ENCODE results near the gene FBRSL1.
"Not testable (repeated sequence)": the region's sequence is repeated elsewhere in the genome, so short reads cannot be mapped to it uniquely, and the experiment has no call there.

FBRSL1 gene

DNA sequence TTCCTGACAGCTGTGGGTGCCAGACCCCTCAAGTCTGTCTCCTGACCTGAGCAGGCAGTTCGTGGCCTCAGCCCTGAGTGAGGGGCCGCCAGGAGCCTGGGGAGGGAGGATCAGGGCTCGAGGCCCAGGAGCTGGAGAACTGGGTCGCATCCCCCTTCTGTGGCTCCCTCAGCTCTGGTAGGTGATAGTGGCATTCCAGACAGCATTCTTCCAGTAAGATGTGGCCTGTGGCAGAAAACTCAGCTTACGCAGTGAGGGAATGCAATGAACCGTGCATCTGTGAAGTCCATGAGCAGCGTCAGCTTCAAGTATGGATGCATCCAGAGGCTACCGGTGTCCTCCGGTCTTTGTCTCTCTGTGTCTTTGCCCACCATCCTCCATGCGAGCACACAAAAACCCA, 28.4 kb upstream of the FBRSL1 start:
- H3K4me3 ChIP-seq (ENCODE audit: low read depth, low read length): no peak overlapping the region
- DNase-seq (ENCODE audit: low read depth): no peak
- no peak for TF ChIP-seq POLR2A (IDR thresholded peaks at IDR 0.05; ENCODE audit: extremely low read depth, insufficient read length)
- TF ChIP-seq, protein P1, sequence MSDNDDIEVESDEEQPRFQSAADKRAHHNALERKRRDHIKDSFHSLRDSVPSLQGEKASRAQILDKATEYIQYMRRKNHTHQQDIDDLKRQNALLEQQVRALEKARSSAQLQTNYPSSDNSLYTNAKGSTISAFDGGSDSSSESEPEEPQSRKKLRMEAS (IDR thresholded peaks at IDR 0.05; ENCODE audit: low read depth, low read length): no peak
- TF ChIP-seq, protein P2, sequence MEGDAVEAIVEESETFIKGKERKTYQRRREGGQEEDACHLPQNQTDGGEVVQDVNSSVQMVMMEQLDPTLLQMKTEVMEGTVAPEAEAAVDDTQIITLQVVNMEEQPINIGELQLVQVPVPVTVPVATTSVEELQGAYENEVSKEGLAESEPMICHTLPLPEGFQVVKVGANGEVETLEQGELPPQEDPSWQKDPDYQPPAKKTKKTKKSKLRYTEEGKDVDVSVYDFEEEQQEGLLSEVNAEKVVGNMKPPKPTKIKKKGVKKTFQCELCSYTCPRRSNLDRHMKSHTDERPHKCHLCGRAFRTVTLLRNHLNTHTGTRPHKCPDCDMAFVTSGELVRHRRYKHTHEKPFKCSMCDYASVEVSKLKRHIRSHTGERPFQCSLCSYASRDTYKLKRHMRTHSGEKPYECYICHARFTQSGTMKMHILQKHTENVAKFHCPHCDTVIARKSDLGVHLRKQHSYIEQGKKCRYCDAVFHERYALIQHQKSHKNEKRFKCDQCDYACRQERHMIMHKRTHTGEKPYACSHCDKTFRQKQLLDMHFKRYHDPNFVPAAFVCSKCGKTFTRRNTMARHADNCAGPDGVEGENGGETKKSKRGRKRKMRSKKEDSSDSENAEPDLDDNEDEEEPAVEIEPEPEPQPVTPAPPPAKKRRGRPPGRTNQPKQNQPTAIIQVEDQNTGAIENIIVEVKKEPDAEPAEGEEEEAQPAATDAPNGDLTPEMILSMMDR (IDR thresholded peaks at IDR 0.05; ENCODE audit: low read depth, low read length): no peak
- TF ChIP-seq MYC (IDR thresholded peaks at IDR 0.05; ENCODE audit: low read depth, low read length): no peak

DNA sequence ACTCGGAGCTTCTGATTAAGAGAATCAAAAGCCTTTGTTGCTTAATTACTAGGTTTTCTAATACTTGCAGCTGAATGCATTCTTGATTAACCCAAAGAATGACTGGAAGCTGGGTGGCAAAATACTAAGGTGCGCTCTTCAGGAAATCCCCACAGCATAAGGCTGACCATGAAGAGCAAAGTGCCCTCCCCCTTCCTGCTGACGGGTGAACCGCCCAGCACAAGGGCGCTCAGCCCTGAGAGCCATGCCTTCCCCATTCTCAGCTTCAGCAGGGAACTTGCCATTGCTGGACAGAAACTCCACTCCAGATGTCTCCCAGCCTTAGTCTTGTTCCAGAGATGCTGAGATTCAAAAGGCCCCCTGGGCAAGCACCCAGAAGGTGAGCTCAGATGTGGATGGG, 27.2 kb upstream of the FBRSL1 start:
- DNase-seq (ENCODE audit: low read depth): no peak
- no peak overlapping the region for H3K4me3 ChIP-seq (ENCODE audit: low read depth, low read length)
- TF ChIP-seq POLR2A (IDR thresholded peaks at IDR 0.05; ENCODE audit: extremely low read depth, insufficient read length) (no peak), MYC (IDR thresholded peaks at IDR 0.05; ENCODE audit: low read depth, low read length) (no peak)
- TF ChIP-seq, protein P1 (IDR thresholded peaks at IDR 0.05; ENCODE audit: low read depth, low read length): no peak
- TF ChIP-seq, protein P2 (IDR thresholded peaks at IDR 0.05; ENCODE audit: low read depth, low read length): no peak

DNA sequence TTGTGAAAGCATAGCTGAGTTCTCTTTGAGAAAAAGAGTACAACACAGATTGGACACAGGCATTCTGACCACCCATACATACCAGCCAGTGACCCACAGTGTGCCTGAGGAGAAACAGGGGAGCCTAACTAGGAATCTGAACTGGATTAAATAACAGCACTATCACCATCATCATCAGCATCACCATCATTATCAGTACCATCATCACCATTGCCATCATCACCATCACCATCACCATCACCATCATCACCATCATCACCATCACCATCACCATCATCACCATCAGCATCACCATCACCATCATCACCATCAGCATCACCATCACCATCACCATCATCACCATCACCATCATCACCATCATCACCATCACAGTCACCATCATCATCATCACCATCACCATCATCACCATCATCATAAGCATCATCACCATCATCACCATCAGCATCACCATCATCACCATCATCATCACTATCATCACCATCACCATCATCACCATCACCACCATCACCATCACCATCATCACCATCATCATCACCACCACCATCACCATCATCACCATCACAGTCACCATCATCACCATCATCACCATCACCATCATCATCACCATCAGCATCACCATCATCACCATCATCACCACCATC, 26.5 kb upstream of the FBRSL1 start:
- not testable (repeated sequence) for DNase-seq (ENCODE audit: low read depth); H3K4me3 ChIP-seq (ENCODE audit: low read depth, low read length)

DNA sequence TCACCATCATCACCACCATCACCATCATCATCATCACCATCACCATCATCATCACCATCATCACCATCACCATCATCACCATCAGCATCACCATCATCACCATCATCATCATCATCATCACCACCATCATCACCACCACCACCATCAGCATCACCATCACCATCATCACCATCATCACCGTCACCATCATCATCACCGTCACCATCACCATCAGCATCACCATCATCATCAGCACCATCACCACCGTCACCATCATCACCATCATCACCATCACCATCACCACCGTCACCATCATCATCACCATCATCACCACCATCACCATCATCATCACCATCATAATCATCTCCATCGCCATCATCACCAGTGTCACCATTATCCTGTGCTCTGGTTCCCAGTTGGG, 25.6 kb upstream of the FBRSL1 start:
- not testable (repeated sequence) for H3K4me3 ChIP-seq (ENCODE audit: low read depth, low read length); DNase-seq (ENCODE audit: low read depth)

DNA sequence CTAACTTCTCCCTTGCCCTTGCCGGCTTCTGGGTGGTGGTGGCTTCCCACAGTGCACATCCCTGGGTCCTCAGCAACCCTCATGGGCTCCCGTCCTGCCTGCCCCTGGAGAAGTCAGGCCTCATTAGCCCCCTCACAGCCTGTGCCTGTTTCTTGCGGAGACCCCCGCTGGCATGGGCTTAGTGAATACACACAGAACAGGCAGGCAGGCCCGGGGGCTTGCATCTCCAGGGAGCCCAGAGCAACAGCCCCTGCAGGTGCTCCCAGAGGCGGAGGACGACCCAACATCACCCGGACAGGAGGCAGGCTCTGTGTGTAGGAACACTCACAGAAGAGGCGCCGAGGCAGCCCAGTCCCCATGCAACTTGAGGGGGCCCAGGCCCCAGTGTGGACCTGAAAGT, 25.1 kb upstream of the FBRSL1 start:
- H3K4me3 ChIP-seq (ENCODE audit: low read depth, low read length): no peak overlapping the region
- no peak for TF ChIP-seq MYC (IDR thresholded peaks at IDR 0.05; ENCODE audit: low read depth, low read length)
- DNase-seq (ENCODE audit: low read depth): no peak

DNA sequence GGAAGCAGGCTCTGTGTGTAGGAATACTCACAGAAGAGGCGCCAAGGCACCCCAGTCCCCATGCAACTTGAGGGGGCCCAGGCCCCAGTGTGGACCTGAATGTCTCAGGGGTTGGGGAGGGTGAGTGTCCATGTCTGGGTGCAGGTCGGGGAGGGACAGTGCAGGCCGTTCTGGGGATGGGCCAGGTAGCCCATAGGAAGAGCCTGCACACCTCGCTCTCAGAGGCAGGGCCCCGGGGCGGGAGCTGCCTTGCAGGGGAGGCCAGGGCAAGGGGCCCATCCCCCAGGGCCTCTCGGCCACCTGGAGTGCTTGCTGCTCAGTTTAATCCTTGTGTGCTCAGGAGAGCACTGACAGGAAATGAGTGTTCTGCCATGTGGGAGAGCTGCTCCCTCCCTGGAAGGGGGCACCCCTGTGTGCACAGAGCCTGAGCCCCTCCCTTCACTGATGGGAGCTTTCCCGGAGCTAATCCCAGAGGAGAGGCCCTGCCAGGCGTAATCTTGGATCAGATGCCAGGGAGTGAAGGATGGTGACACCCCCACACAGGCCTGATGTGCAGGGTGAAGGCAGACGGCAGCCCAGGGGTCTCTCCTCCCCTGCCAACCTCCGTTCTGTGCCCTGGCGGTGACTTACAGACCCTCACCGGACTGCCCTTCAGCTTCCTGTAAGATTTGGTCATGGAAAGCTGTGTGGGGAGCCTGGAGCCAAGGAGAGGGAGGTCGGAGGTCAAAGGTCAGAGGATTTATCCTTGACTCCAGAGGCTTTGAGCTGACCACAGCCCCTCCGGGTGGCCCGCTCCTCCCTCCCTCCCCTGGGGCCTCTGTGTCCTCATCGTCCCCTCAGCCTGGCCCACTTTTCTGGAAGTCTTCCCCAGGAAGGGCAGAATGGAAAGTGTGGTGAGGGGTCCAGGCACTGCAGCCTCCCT, 24.4 kb upstream of the FBRSL1 start:
- TF ChIP-seq MYC (IDR thresholded peaks at IDR 0.05; ENCODE audit: low read depth, low read length) (no peak), POLR2A (IDR thresholded peaks at IDR 0.05; ENCODE audit: extremely low read depth, insufficient read length) (no peak)
- TF ChIP-seq, protein P1 (IDR thresholded peaks at IDR 0.05; ENCODE audit: low read depth, low read length): no peak
- TF ChIP-seq, protein P2 (IDR thresholded peaks at IDR 0.05; ENCODE audit: low read depth, low read length): no peak
- peak; percentile 67 for DNase-seq (ENCODE audit: low read depth)
- no peak overlapping the region for H3K4me3 ChIP-seq (ENCODE audit: low read depth, low read length)

DNA sequence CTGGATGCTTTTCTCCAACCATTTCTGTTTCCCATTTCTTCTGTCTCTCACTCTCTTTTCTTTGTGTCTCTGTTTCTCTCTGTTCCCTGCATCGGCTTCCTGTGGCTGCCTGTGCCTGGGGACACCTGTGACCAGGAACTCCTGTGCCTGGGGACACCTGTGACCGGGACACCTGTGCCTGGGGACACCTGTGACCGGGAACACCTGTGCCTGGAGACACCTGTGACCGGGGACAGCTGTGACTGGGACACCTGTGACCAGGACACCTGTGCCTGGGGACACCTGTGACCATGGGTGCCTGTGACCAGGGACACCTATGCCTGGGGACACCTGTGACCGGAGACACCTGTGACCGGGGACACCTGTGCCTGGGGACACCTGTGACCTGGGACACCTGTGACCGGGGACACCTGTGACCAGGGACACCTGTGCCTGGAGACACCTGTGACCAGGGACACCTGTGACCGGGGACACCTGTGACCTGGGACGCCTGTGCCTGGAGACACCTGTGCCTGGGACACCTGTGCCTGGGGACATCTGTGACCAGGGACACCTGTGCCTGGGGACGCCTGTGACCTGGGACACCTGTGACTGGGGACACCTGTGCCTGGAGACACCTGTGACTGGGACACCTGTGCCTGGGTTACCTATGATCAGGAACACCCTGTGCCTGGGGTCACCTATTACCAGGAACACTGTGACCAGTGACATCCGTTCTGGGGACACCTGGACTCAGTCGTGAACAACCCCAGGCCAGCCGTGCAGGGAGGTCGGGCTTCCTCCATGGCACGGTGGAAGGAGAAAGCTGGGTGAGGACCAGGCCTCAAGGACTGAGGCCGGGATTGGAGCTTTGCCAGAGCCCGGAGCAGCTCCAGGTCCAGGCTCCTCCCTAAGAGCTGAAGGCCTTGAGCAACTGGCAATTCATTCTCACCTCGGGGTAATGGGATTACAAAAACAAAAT, 23.4 kb upstream of the FBRSL1 start:
- TF ChIP-seq, protein P2 (IDR thresholded peaks at IDR 0.05; ENCODE audit: low read depth, low read length): no peak
- TF ChIP-seq MYC (IDR thresholded peaks at IDR 0.05; ENCODE audit: low read depth, low read length): no peak
- TF ChIP-seq, protein P1 (IDR thresholded peaks at IDR 0.05; ENCODE audit: low read depth, low read length): no peak
- TF ChIP-seq POLR2A (IDR thresholded peaks at IDR 0.05; ENCODE audit: extremely low read depth, insufficient read length): no peak
- H3K4me3 ChIP-seq (ENCODE audit: low read depth, low read length): no peak overlapping the region
- no peak for DNase-seq (ENCODE audit: low read depth)
